Limb (tissue), 2 donors: Measurements from ENCODE around the gene PLP1.
"Not testable (repeated sequence)": the region's sequence is repeated elsewhere in the genome, so short reads cannot be mapped to it uniquely, and the experiment has no call there.

ENCODE experiments used
- DNase-seq, 2 donors: peaks; one replicate each; pipeline ENCODE4 v3.0.0-alpha.2; 2016; ENCODE audit errors: extremely low spot score in 2 of 2

PLP1 gene, protein sequence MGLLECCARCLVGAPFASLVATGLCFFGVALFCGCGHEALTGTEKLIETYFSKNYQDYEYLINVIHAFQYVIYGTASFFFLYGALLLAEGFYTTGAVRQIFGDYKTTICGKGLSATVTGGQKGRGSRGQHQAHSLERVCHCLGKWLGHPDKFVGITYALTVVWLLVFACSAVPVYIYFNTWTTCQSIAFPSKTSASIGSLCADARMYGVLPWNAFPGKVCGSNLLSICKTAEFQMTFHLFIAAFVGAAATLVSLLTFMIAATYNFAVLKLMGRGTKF

DNA sequence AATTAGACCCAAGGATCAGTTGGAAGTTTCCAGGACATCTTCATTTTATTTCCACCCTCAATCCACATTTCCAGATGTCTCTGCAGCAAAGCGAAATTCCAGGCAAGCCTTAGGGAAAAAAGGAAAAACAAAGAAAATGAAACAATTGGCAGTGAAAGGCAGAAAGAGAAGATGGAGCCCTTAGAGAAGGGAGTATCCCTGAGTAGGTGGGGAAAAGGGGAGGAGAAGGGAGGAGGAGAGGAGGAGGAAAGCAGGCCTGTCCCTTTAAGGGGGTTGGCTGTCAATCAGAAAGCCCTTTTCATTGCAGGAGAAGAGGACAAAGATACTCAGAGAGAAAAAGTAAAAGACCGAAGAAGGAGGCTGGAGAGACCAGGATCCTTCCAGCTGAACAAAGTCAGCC lies at the start of gene PLP1:
PLP1 (plus strand) TSS at position 295 of the 400 bp plus-strand sequence. CDS start 156 bp downstream, outside the sequence.
- DNase-seq, result peak in 1 of 2 donors; percentile 45

DNA sequence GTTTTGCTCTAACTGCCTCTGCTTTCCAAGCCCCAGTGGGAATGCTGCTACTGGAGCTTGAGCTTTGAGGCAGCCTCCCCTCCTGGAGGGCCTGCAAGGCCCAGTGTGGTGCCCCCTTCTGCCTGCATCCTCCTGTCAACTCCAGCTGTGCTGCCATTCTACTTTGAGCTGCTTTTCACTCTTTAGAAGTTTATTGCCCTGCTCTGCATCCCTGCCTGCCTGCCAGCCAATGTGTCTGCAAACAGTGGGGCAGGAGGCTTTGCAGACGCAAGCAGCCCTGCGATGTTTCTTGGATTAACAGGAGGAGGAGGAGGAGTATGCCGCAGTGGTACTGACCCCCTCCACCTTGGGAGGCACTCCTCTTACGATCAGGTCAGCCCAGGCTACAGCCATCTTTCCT lies 49.5 kb upstream of the PLP1 start:
- no peak for DNase-seq

DNA sequence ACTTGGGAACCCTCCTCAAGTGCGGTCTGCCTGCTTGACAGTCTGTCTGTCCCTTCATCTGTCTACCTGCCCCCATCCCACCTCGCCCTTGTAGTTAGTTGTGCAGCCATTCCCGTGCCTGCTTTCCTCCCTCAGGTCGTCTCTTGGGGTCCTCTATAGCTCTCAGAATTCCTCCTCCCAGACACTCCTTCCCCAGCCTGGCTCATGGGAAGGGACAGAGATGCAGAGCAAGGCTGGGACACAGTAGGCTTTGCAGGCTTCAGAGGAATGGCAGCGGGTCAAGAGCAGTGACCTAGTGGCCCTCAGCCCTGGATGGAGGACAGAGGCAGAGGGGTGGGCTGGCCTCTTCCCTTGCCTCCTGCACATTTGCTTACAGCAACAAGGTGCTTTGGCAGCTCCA lies 47.6 kb upstream of the PLP1 start:
- DNase-seq, result no peak

DNA sequence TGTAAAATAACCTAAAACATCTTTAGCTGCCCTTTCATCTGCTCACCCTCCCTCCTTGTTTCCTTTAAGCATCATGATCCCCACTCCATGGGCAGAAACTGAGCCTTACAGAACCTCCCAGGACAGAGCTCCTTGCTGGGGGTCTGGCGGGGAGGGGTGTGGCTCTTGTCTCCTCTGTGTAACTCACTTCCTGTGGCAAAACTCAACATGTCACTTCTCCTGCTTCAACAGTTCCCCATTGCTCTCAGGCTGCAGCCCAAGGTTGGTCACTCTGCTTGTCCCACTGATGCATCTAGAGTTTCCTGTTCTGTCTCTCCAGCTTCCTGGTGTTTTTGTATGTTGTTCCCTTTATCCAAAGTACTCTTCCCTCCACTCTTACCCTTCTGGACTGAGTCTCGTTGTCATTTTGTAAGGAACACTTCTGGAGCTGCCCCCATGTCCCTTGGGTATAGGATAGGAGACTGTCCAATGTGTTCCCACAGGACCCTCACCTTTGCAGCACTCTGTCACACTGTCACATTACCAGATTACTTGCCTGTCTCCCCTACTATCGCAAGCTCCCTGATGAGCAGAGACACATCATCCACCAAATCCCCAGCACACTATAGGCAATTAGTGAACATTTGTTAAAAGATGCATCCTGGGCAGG lies 46.4 kb upstream of the PLP1 start:
- DNase-seq, result no peak

DNA sequence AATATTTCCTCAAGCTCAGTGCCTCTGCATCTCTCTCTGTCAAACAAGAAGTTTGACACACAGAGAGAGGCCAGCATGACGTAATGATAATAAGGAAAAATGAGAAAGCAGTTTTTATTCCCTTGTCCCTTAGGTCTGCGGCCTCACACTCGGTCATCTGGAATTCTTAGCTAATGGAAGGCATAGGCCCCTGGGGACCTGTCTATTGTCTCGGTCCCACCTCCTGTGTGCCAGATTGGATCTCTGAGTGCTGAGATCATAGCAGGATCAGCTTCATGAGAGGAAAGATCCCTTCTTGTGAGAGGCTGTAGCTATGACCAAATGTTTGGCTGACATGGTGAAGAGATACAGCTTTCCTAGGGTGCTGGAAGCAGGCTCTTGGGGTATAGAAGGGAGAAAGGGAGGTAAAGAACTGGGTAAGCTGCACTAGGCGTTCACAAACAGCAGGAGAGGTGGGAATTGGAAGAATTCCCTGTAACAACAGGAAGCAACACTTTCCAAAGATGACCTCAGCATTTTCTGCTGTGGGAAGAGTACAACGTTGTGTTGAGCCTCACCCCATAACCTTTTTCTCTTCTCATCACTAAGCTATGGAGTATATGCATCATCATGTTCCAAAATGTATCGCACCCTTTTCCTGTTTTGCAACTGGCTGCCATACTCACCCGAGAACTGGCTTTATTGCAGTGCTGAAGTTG lies 45.7 kb upstream of the PLP1 start:
- DNase-seq, result peak; percentile 25 to 34

DNA sequence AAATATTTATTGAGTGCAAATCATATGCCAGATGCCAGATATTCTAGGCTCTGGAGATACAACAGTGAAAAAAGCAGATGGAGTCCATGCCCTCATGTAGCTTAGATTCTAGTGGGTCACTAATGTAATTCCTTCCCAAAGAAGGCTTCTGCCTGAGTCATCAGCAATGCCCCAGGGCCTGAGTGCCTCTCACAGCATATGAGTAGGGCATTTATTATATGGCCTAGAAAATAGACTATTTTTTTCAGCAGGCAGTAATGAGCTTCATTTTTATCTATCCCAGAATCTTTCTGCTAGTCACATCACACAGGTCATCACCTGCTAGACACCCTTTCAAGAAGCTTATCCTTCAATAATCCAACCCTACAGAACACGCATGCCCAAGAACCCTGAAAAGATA lies 43.6 kb upstream of the PLP1 start:
- no peak for DNase-seq

DNA sequence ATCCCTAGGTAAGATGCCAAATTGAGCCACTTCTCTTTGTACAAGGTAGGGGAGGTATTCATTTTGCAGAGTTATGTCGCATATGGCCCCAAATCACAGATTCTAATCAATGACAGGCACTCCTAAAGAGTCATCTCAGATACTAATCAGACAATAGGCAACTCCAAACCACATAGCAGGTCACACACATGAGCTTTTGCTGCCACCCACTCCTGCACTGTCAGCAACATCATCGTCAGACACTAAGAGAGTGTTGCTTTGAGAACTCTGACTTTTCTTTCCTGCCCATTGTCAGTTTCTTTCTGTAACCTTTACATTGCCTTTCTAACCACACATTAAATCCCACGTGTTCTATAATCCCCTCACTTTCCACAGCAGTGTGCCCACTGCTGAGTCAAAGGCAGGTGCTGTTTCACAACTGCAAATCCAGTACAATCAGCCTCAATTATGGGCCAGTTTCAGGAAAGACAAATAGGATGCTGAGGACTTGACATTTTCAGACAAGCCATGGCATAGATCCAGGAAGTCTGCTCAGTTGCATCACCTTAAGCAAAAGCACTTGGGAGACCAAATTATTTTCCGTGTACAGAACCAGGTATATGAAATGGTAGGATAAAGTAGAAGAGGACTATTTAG lies 42.4 kb upstream of the PLP1 start:
- DNase-seq, result no peak

DNA sequence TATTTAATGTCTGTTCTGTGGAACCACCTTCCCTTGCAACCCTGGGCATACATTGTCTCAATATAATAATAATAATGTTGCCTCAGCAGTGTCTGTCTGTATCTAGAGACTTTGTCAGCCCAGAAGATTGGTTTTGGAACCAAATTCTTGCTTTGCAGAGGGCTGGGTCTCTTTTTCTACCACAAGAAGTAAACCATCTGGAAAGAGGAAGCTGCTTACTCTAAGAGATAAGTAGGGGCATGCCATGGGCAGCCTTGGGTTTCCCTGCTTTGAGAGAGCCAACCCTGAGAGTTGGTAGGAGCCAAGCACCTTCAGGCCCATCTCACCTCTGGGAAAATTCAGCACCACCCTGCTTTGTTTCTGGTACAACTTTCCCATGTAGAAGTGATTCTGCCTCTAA lies 38.9 kb upstream of the PLP1 start:
- no peak for DNase-seq

DNA sequence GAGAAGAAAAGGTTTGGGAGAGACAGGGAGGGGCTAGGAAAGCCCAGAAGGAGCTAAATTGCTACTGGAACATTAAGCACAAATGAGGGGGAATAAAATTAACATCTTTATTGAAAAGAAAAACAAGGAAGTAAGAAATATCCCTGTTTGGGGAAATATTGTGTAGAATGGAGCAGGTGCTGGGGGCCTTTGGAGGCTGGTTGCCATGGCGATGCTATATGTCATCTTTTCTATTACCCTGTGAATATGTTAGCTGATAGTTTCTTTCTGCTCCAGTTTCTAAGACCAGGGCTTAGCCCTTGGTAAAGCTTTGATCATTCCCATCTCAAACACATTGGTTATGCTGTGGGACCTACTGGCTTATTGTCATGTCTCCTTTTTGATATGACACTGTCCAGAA lies 37.2 kb upstream of the PLP1 start:
- DNase-seq, result no peak

DNA sequence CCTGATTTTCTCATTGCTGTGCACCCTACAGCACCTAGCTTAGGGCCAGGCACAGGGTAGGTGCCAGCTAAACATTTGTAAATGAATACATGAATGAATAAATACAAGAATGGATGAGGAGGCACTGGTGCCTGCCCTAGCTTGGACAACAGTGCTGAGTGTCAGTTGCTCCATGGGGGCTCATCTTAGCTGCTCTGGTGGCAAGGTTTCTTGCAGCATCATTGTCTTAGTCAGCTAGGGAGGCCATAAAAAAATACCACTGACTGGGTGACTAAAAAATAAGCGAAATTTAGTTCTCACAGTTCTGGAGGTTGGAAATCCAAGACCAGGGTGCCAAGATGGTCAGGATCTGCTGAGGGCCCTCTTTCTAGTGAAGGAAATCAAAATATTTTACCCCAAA lies 34.8 kb upstream of the PLP1 start:
- DNase-seq, result no peak

DNA sequence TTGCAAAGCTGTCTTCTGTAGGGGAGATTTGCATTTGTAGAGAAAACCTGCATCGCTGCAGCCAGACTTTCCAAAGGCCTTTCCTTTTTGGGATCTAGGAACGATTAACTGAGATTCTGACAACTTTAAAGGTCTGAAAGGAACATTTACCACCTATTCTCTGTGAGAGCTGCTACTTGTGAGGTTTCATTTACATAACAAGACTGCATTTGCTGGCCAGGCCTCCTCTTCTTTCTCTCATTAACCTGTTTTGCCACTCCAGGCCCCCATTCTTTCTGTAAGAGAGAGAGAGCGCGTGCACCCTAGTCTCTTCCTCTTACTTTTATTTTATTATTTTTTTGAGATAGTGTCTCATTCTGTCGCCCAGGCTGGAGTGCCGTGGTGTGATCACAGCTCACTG lies 34.3 kb upstream of the PLP1 start:
- no peak for DNase-seq

DNA sequence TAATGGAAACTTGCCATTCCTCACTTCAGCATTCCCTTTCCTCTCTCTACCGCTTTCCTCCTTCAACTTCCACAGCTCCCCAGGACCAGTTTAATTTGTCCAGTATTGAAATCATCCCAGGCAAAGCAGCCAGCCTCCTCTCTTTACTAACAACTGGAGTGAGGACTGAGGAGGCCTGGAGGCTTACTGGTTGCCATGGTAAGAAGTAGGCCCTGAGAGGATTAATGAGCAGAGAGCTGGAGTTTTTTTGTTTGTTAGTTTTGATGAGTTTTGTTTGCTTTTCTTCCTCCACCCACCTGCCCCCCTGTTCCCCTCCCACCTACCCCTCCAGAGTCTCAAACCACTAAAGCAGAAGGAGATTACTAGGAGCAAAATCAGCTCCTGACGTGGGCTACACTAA lies 29.5 kb upstream of the PLP1 start:
- no peak for DNase-seq

DNA sequence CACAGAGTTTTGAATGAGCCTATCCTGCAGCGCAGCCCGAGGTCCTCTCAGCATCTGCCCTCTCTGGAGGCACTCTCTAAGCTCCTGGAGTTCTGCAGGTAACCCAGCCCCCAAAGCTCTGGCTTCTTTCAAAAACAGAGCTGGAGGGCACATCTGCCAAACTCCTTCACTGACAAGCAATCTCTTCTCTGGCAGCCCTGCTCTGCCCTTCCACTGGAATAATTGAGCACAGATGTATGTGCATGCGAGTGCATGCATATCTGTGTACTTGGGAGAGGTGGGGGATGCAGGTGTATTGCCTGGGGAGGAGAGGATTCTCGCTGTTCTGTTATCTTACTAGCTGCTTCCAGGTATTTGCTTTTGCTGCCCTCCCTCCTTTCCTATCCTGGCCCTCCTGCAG lies 22.2 kb upstream of the PLP1 start:
- no peak for DNase-seq

DNA sequence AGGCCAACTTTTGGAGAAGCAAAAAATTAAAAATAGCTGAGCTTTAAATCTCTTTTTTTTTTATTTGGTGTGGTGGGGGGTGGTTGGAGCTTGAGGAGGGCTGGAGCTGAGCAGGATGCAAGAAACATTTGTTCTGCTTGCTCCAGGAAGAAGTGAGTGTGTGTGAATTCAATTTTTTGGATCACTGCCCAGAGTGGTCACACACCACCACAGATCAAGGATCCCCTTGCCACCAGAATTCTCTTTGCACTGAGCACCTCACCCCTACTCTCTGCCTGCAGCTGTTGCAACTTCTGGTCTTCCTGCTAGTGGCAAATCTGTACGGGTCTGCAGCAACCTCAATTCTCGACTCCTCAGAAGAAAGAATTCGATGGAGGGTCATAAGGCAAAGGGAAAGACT lies 19.9 kb upstream of the PLP1 start:
- peak; percentile 7 to 31 for DNase-seq

DNA sequence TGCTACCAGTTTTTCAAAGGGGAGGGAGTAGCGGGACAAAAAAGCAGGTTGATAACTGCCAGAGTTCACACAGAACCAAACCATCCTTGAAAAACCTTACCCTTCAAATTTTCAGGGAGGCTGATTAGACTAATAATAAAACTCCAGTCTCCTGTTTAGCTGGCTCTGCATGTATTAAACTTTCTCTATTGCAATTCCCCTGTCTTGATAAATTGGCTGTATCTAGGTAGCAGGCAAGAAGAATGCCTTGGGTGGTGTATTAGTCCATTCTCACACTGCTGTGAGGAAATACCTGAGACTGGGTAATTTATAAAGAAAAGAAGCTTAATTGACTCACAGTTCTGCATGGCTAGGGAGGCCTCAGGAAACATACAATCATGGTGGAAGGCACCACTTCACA lies 18.1 kb upstream of the PLP1 start:
- DNase-seq, result no peak

DNA sequence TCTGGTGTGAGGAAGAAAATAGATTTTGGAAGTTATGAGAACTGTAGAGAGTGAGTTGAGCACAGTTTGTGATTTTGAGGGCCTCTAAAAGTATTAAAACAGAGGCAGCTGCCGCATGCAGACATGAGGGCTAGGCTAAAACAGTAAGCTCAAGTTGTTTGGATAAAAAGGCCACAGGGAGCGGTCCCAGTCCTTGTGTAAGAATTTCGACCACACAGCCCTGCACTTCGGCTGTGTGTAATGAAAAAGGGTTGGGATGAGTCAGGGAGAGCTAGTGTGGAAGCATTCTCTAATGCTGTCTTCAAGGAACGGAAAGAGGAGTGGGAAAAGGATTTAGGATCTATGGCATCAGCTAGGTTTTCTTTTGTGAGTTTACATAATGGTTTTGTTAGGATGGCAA lies 13.1 kb upstream of the PLP1 start:
- DNase-seq, result not testable (repeated sequence)

DNA sequence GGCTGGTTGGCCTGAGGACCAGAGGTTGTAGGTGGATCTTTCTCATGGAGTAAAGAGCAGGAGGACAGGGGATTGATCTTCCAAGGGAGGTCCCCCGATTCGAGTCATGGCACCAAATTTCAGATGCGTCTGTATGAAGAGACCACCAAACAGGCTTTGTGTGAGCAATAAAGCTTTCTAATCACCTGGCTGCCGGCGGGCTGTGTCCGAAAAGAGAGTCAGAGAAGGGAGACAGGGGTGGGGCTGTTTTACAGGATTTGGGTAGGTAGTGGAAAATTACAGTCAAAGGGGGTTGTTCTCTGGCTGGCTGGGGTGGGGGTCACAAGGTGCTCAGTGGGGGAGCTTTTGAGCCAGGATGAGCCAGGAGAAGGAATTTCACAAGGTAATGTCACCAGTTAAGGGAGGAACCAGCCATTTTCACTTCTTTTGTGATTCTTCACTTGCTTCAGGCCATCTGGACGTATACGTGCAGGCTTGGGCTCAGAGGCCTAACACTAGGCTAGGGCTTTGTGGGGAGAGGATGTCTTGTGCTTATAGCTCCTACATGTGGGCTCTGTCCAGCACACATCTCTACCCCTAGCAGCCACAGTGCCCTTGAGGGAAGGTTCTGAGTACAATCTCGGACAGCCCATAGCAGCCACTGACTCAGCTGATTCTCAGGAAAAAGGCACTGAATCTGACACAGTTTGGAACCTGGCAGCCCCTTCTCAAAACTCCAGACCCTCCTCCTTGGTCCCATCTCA lies 9.7 kb upstream of the PLP1 start:
- not testable (repeated sequence) for DNase-seq

DNA sequence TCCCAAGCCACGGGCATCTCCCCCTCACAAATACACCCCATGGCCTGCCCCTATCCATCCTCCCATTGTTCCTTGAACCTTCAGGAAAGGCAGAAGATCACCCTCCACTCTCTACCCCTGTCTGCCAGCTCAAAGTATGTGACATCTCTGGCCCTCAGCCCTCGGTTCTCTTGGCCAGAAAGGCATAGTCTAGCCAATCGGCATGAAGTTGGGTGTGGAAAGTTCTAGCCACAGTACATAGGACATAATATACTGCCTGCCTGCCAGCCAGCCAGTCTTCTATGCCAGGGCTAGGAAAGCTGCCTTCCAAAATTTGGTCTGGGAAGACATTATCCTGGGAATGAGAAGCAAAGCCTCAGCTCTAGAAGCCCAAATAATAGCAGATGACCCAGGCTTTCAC lies 3.2 kb upstream of the PLP1 start:
- DNase-seq, result no peak

DNA sequence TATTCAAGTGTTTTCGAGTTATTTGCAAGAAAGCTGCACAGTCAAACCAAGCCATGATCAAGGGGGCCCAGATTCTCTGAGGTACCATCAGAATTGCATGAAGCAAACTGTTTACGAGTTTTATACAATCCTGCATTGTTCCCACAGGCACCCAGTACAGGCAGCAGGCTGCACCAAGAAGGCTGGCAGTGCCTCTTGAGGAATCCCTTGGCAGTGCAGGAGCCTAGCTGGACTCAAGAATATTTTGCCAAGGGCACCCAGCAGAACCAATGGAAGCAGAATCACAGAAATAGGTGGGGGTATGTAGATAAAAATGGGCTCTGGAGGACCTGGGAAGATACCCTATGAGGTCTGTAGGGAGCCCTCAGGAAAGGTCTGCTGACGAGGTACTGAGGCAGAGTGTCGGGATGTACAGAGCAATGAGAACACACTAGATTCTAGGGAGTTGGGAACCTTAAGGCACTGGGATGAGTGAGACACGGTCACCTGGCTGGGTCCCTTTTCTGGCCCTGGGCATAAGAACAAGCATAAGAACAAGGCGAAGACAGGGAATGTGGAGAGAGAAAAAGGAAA lies 2.5 kb upstream of the PLP1 start:
- no peak for DNase-seq

DNA sequence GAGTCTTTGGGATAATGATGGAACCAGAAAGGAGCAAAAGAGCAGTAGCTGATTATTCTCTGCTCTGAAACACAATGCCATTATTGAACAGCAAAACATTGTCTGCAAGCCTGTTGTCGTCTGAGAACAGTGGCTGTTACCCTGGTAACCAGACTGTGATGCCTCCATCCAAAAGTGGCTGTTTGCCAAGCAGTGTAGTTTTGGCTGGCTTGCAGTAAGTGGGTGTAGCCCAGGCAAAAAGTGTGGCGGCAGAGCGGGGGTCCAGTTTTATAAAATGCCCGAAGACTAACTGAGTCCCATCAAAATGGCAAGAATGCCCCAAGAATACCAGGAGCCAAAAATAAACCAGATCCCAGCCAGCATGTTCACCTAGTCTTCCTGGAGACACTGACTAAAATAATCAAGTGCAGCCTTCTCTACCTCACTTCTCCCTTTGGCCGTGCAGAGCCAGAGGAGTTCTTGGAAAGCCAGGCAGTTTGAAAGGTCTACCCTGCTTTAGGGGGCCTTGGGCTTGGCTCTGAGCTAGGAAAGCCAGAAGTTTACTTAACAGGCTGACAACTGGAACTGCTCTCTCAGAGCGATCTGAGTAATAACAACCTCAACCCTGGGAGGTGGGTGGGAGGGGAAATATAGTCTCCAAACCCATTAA lies 2.6 kb downstream of the PLP1 start:
- peak in 1 of 2 donors; percentile 65 for DNase-seq
